Sigmoid colon (tissue), 7 donors: ENCODE results near the gene RSPO3. TPM values are rescaled to one million over a fixed set of nuclear protein-coding genes. Genes with fewer than 3 reads are reported as not detected.
"Not testable (repeated sequence)": the region's sequence is repeated elsewhere in the genome, so short reads cannot be mapped to it uniquely, and the experiment has no call there.

ENCODE experiments used
- DNase-seq: peaks from one replicate; pipeline ENCODE4 v3.0.0-alpha.2; 2019
- H3K27ac ChIP-seq, 4 donors: fragments of 200-600 bp; sonication (generic); one replicate each; pipeline ENCODE4 v1.5.1; 2016 to 2019; ENCODE audit warnings: mild to moderate bottlenecking in 1 of 4
- H3K27me3 ChIP-seq, 3 donors: fragments of 200-600 bp; sonication (generic); one replicate each; pipeline ENCODE4 v1.5.1; 2019; ENCODE audit warnings: mild to moderate bottlenecking in 1 of 3
- H3K36me3 ChIP-seq, 4 donors: fragments of 200-600 bp; sonication (generic); one replicate each; pipeline ENCODE4 v1.5.1; 2016 to 2019
- H3K4me1 ChIP-seq, 4 donors: fragments of 200-600 bp; sonication (generic); one replicate each; pipeline ENCODE4 v1.5.1; 2017 to 2019
- H3K4me3 ChIP-seq, 4 donors: fragments of 200-600 bp; sonication (generic); one replicate each; pipeline ENCODE4 v1.5.1; 2017 to 2019; ENCODE audit warnings: mild to moderate bottlenecking in 2 of 4, moderate library complexity in 1 of 4
- H3K9me3 ChIP-seq, 4 donors: fragments of 200-600 bp in 3 of 4; sonication (generic) in 3 of 4; one replicate each; pipeline versions ENCODE4 v1.5.1 to v1.6.1; 2013 to 2019
- EP300 ChIP-seq, 4 donors: sonication (generic); formaldehyde crosslinking; IDR thresholded peaks; one replicate each; pipeline ENCODE4 v1.6.1; 2017; ENCODE audit warnings: antibody characterized with exemption in 4 of 4
- POLR2A ChIP-seq, 2 donors: fragments of 450-650 bp; IDR thresholded peaks; one replicate each; pipeline ENCODE4 v1.6.1; 2016; ENCODE audit warnings: antibody characterized with exemption in 2 of 2, mild to moderate bottlenecking in 2 of 2, moderate library complexity in 2 of 2
- POLR2AphosphoS5 ChIP-seq, 4 donors: sonication (generic); formaldehyde crosslinking; IDR thresholded peaks; one replicate each; pipeline ENCODE4 v1.6.1; 2017; ENCODE audit warnings: antibody characterized with exemption in 4 of 4
- WGBS, 2 donors: extraction: QIAGEN DNeasy Blood & Tissue Kit; methylation state at CpG; one replicate each; pipeline ENCODE4 v1.1.7; 2013; 5-methylcytosine and 5-hydroxymethylcytosine counted together
- intact Hi-C: fragments of 100-400 bp; cut with DNase I; formaldehyde crosslinking; loops from one replicate; pipeline ENCODE4 v1.15.1; 2023
- polyA plus RNA-seq, 3 donors: library from polyadenylated mRNA; stranded (reverse); fragments of 200-250 nt; gene quantifications; one replicate each; pipeline ENCODE4 v1.2.3, GENCODE V29; 2013
- total RNA-seq, 4 donors: library from RNA; depleted of rRNA; stranded (reverse); fragments of >200 nt; gene quantifications; one replicate each; pipeline ENCODE4 v1.1.0, GENCODE V29; 2016
- TF ChIP-seq, protein P1 (sequence below), 4 experiments: fragments of 450-650 bp in 3 of 4; fragments of 200-600 bp in 1 of 4; IDR thresholded peaks; one replicate each; pipeline ENCODE4 v1.5.1; 2016 to 2019; ENCODE audit warnings: antibody characterized with exemption in 4 of 4, mild to moderate bottlenecking in 3 of 4, moderate library complexity in 2 of 4
- donor health status: healthy with polysubstance abuse.
- donor health status: Bipolar disorder and iron deficiency.
- donor health status: healthy.

RSPO3 gene
- total and polyA plus RNA-seq, 7 donors, result 0.69 to 17.4 (median 10.8) TPM

DNA sequence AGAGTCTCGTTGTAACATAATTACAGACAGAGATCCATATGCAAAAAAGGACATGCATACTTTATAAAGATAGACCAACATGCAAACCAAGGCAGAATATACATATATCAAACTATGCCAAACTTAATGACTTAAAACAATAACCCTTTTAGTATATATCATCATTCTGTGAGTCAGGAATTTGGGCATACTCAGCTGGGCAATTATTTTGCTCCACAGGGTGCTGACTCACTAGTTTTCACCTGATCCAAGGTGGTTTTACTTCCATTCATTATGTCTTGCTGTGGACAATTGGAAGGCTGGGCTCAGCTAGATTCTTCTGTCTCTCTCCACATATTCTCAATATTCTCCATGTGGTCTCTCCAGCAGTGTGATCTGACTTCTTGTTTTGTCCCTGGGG is 107.0 kb downstream of the RSPO3 start:
- intact Hi-C loops, result no loop called here

DNA sequence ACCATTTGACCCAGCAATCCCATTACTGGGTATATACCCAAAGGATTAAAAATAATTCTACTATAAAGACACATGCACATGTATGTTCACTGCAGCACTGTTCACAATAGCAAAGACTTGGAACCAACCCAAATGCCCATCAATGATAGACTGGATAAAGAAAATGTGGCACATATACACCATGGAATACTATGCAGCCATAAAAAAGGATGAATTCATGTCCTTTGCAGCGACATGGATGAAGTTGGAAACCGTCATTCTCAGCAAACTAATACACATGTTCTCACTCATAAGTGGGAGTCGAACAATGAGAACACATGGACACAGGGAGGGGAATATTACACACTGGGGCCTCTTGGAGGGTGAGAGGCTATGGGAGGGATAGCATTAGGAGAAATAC is 115.3 kb downstream of the RSPO3 start:
- H3K9me3 ChIP-seq, intact Hi-C loops, H3K4me3 ChIP-seq, H3K27ac ChIP-seq, H3K36me3 ChIP-seq, H3K4me1 ChIP-seq, DNase-seq, H3K27me3 ChIP-seq: not testable (repeated sequence)
- 73 to 80% methylated on average over 3 of the region's 3 CpGs for WGBS, 2 donors

More for the DNA sequence above, 107.0 kb downstream of the RSPO3 start:
- DNase-seq, result no peak
- Histone ChIP-seq H3K9me3 (no peaks in the 10 kb centered on the region), H3K4me1 (no peaks in the 10 kb centered on the region), H3K36me3 (no peaks in the 10 kb centered on the region), H3K27ac (no peak overlapping the region), H3K27me3 (no peaks in the 10 kb centered on the region), H3K4me3 (no peak overlapping the region)
- WGBS, 2 donors, result 67 to 81% methylated on average over 1 of the region's 1 CpG
- no peak for TF ChIP-seq POLR2AphosphoS5 (IDR thresholded peaks at IDR 0.05)
- TF ChIP-seq, protein P1, sequence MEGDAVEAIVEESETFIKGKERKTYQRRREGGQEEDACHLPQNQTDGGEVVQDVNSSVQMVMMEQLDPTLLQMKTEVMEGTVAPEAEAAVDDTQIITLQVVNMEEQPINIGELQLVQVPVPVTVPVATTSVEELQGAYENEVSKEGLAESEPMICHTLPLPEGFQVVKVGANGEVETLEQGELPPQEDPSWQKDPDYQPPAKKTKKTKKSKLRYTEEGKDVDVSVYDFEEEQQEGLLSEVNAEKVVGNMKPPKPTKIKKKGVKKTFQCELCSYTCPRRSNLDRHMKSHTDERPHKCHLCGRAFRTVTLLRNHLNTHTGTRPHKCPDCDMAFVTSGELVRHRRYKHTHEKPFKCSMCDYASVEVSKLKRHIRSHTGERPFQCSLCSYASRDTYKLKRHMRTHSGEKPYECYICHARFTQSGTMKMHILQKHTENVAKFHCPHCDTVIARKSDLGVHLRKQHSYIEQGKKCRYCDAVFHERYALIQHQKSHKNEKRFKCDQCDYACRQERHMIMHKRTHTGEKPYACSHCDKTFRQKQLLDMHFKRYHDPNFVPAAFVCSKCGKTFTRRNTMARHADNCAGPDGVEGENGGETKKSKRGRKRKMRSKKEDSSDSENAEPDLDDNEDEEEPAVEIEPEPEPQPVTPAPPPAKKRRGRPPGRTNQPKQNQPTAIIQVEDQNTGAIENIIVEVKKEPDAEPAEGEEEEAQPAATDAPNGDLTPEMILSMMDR (IDR thresholded peaks at IDR 0.05), result no peak
- no peak for TF ChIP-seq POLR2A (IDR thresholded peaks at IDR 0.05)
- TF ChIP-seq EP300 (IDR thresholded peaks at IDR 0.05), result no peak

DNA sequence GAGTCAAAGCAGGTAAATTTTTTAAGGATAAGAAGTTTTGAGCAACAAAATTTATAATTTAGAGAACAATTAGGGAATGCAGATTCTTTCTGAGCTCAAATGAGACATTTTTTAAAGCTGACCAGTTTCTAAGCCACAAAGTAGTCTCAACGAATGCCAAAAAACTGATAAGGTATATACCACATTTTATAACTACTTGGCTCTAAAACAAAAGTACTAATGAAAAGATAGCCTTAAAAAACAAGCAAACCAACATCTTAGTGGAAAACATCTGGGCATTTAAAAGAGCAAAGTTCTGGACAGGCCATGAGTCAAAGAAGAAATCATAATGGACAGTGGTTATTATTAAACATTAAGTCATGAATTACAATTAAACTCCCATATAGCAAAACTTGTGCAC is 125.0 kb downstream of the RSPO3 start:
- no peaks in the 10 kb centered on the region for H3K27me3 ChIP-seq
- TF ChIP-seq, protein P1 (IDR thresholded peaks at IDR 0.05), result no peak
- no peaks in the 10 kb centered on the region for H3K36me3 ChIP-seq
- WGBS, 2 donors, result 32 to 82% methylated on average over 1 of the region's 1 CpG
- intact Hi-C loops, result no loop called here
- H3K27ac ChIP-seq, result no peak overlapping the region
- H3K9me3 ChIP-seq, result no peaks in the 10 kb centered on the region
- DNase-seq, result no peak
- H3K4me3 ChIP-seq, result no peak overlapping the region
- H3K4me1 ChIP-seq, result no peaks in the 10 kb centered on the region

Other genes with a start within 250 kb of the RSPO3 start
- gene RNF146, start 148.2 kb downstream of the RSPO3 start, total RNA-seq, result 10 to 100 TPM; 66.2 to 83.4 (median 74.1) TPM
- gene RNF146, start 148.2 kb downstream of the RSPO3 start, polyA plus RNA-seq, result 10 to 100 TPM; 18.5 to 29.4 (median 20.0) TPM
- gene ECHDC1, start 224.9 kb downstream of the RSPO3 start, total RNA-seq, result 10 to 100 TPM; 77.3 to 97.1 (median 83.5) TPM
- gene ECHDC1, start 224.9 kb downstream of the RSPO3 start, polyA plus RNA-seq, result 10 to 100 TPM; 48.6 to 66.6 (median 58.4) TPM